HFF-Myc (cell line): ENCODE measurements around the gene NAV1.

Experiments used
- DNase-seq: peaks from one replicate; pipeline ENCODE4 v3.0.0-alpha.2; 2011; ENCODE audit warnings: low read depth; ENCODE audit errors: extremely low read depth
- H3K4me3 ChIP-seq: replicated peaks from 2 replicates; pipeline ENCODE4 v1.5.1; 2011; ENCODE audit warnings: low read depth, mild to moderate bottlenecking, control low read depth, low read length
- TF ChIP-seq, protein P1 (sequence below): IDR thresholded peaks from 2 replicates; pipeline ENCODE4 v1.5.1; 2012; ENCODE audit warnings: mild to moderate bottlenecking, low read depth, low read length, control low read depth; ENCODE audit errors: missing control alignments

The NAV1 gene

DNA sequence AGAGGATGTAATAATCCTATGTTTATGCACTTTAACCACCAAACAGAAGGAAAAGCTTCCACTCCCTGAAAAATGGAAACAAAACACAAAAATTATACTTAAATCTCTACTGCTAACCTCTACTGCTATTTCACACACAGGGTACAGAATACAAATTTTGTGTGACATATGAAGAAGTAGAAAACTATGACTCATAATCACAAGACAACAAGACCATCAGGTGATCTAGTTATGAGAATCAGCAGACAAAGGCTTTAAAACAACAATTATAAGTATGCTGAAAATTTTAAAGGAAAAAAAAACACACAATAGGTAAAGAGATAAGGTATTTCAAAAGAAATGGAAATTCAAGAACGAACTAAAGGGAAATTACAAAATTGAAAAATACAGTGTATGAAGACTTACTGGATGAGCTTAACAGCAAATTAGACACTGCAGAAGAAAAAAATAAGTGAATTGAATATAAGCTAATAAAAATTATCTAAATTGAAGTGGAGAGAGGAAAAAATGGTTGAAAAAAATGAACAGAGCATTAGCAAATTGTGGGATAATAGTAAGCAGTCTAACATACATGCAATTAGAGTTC is 13.6 kb upstream of the NAV1 start:
- DNase-seq, result no peak
- TF ChIP-seq, protein P1, sequence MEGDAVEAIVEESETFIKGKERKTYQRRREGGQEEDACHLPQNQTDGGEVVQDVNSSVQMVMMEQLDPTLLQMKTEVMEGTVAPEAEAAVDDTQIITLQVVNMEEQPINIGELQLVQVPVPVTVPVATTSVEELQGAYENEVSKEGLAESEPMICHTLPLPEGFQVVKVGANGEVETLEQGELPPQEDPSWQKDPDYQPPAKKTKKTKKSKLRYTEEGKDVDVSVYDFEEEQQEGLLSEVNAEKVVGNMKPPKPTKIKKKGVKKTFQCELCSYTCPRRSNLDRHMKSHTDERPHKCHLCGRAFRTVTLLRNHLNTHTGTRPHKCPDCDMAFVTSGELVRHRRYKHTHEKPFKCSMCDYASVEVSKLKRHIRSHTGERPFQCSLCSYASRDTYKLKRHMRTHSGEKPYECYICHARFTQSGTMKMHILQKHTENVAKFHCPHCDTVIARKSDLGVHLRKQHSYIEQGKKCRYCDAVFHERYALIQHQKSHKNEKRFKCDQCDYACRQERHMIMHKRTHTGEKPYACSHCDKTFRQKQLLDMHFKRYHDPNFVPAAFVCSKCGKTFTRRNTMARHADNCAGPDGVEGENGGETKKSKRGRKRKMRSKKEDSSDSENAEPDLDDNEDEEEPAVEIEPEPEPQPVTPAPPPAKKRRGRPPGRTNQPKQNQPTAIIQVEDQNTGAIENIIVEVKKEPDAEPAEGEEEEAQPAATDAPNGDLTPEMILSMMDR, result no peak
- H3K4me3 ChIP-seq, result no peak overlapping the region

DNA sequence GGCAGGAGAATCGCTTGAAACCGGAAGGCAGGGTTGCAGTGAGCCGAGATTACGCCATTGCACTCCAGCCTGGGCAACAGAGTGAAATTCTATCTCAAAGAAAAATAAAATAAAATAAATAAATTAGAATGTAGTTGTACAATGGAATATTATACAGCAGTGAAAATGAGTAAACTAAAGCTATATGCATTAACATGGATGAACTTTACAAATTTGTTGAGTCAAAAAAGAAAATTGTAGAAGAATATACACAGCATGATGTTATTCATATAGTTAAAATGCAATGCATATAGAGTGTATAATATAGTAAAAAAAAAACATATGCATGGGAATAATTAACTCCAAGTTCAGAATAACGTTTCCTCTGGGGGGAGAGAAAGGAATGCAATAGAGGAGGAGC is 11.0 kb upstream of the NAV1 start:
- TF ChIP-seq, protein P1, result no peak
- H3K4me3 ChIP-seq, result no peak overlapping the region
- no peak for DNase-seq

DNA sequence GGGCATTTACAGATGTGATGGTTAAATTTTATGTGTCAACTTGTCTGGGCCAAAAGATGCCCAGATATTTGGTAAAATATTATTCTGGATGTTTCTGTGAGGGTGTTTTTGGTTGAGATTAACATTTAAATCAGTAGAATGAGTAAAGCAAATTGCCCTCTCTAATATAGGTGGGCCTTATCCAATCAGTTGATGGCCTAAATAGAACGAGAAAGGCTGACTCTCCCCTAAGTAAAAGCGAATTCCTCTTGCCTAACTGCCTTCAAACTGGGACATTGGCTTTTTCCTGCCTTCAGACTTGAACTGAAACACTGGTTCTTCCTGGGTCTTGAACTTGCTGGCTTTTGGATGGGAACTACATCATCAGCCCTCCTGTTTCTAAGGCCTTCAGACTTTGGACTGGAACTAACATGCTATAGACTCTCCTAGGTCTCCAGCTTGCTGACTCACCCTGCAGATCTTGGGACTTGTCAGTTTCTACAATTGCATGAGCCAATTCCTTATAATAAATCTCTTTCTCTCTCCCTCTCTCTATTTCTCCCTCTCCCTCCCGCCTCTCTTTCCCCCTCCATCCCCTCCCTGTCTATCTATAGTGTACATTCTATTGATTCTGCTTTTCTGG is 10.2 kb upstream of the NAV1 start:
- TF ChIP-seq, protein P1, result no peak
- DNase-seq, result no peak
- H3K4me3 ChIP-seq, result no peak overlapping the region

DNA sequence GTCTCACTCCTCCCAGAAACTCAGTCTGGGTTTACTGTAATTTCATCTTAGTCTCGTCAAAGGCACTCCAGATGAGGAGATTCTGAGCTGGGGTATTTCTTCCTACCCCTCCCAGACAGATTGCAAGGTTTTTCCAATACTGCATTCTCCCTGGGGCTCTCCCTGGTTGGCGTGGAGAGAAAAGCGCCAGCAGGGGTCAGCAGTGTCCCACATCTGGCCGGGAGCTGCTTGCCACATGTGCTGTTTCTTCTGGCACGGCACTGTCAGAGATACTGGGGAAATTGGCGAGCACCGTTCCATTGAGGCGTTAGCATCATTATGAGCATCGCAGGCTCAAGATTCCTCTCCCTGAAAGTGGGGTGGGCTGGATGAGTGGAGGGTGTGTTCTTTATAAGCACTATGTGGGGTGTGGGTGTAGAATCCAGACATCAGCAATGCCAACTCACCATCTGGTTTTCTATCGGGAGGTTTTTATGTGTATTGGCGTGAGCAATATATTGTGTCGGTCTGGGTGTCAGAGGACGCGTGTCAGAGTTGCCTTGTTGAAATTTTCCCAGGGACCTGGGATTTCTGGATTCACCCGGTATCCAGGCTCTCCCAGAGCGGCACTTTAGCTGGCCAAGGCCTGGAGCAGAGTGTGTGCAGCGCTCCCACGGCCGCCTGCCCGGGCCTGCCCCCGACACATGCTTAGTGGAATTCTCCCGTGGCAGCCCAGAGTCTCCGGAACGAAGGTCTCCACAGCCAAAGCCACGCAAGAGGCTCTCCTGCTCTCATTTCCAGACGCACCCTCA is 8.0 kb upstream of the NAV1 start:
- no peak overlapping the region for H3K4me3 ChIP-seq
- DNase-seq, result peak; percentile 81
- TF ChIP-seq, protein P1, result peak; percentile 90

DNA sequence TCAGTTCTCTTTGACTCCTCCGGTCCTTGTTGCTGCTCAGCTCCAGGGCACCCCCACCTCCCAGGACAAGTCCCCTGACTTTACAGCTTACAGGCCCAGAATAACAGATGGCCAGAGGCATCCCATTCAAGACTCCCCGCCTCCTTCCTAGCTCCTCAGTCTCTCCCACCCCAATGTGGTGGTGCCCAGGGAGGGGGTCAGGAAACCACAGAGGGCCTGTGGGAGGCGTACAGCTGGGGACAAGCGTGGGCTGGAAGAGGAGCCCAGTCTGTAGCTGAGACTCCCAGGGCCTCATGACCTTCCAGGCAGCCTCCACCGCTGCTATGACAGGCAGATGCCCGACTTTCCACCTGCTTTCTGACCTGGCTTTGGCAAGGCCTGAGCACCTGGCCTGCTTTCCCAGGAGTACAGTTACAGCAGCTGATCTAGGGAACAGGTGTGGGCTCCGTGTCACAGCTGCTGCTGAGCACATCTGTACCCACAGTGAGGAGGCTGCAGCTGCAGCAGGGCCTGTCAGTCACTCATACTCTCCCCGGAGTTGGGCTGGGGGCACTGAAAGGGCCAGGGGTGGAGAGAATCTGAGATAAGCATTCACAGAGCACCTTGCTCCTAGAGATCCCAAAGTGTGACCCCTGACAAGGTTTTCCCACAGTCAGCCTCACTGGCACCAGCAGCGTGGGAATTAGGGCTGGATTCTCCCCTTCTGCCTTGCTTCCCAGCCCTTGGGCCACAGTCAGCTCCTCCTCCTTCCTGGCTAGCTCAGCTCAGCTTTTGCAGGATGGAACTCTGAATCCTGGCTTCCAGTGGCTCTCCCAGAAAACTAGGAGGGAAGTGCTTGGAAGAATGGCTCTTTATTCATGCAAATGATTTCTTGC is 7.1 kb upstream of the NAV1 start:
- TF ChIP-seq, protein P1, result no peak
- DNase-seq, result no peak
- H3K4me3 ChIP-seq, result no peak overlapping the region

DNA sequence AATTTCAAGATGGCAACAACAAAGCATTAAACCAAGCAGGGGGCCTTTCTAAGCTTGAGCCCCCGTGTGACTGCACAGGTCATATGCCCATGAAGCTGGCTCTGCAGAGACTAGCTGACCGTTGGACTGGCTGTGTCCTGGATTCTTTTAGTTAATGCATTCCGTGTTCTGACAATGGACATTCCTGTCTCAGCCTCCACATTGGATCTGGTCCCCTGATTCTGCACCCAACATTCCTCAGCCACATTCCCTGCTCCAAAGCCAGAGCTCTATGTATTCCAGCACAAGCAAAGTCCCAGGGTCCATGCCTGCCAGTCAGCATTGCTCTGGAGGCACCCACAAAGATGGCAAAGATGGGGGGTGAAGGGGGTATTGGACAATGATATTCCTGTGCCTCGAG is 5.1 kb upstream of the NAV1 start:
- DNase-seq, result no peak
- TF ChIP-seq, protein P1, result no peak
- no peak overlapping the region for H3K4me3 ChIP-seq
